ENCODE data around the gene RALGAPA1.

DNA sequence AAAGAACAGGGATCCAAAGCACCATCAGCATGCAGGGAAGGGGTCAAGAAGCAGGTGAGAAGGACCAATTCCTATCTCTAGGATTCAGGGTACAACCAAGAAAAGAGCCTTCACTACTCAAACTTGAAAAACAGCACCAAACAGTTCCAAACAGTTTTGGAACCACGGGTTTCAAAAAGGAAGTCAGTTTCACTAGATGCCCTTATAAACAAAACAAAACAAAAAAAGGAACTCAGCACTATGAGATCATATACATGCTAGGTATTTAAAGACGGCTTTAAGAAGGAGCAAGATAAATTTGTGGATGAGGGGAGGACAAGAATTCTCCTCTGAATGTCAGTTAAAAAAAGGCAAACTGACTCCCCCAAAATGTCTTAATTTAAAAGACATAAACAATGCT, 269.1 kb downstream of the RALGAPA1 start:
- TF ChIP-seq, protein P1, sequence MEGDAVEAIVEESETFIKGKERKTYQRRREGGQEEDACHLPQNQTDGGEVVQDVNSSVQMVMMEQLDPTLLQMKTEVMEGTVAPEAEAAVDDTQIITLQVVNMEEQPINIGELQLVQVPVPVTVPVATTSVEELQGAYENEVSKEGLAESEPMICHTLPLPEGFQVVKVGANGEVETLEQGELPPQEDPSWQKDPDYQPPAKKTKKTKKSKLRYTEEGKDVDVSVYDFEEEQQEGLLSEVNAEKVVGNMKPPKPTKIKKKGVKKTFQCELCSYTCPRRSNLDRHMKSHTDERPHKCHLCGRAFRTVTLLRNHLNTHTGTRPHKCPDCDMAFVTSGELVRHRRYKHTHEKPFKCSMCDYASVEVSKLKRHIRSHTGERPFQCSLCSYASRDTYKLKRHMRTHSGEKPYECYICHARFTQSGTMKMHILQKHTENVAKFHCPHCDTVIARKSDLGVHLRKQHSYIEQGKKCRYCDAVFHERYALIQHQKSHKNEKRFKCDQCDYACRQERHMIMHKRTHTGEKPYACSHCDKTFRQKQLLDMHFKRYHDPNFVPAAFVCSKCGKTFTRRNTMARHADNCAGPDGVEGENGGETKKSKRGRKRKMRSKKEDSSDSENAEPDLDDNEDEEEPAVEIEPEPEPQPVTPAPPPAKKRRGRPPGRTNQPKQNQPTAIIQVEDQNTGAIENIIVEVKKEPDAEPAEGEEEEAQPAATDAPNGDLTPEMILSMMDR (conservative IDR thresholded peaks at IDR 0.05) = no peak
- TF ChIP-seq ZFX (IDR thresholded peaks at IDR 0.05) = no peak

Data from C4-2B (cell line).